Fibroblast of peridontal ligament (primary cell): ENCODE data around the gene VWCE.

ENCODE experiments used
- DNase-seq: peaks from one replicate; pipeline ENCODE4 v3.0.0-alpha.2; 2010; ENCODE audit errors: extremely low read depth

The VWCE gene

GRCh38 chr11:61327669-61328071 is 32.6 kb upstream of the VWCE start:
- peak; percentile 11 for DNase-seq

- DNase-seq: peak; percentile 23
Measured at GRCh38 chr11:61325649-61326414, 30.7 kb upstream of the VWCE start.

GRCh38 chr11:61315260-61315659 is 20.1 kb upstream of the VWCE start:
- no peak for DNase-seq

- no peak for DNase-seq
Measured at GRCh38 chr11:61310749-61311148, 15.6 kb upstream of the VWCE start.

GRCh38 chr11:61309739-61310138 is 14.6 kb upstream of the VWCE start:
- no peak for DNase-seq

GRCh38 chr11:61309141-61309540 is 14.0 kb upstream of the VWCE start:
- no peak for DNase-seq

- no peak for DNase-seq
Measured at GRCh38 chr11:61307354-61307753, 12.2 kb upstream of the VWCE start.

- no peak for DNase-seq
Measured at GRCh38 chr11:61306221-61306620, 11.1 kb upstream of the VWCE start.

- DNase-seq: no peak
Measured at GRCh38 chr11:61305417-61305816, 10.3 kb upstream of the VWCE start.

- DNase-seq: no peak
Measured at GRCh38 chr11:61303725-61304124, 8.6 kb upstream of the VWCE start.

- no peak for DNase-seq
Measured at GRCh38 chr11:61302550-61302949, 7.4 kb upstream of the VWCE start.

GRCh38 chr11:61298663-61299244 is 3.6 kb upstream of the VWCE start:
- peak; percentile 32 for DNase-seq

GRCh38 chr11:61297746-61298145 is 2.6 kb upstream of the VWCE start:
- peak; percentile 99 for DNase-seq

GRCh38 chr11:61297341-61297740 is 2.2 kb upstream of the VWCE start:
- no peak for DNase-seq

GRCh38 chr11:61295596-61295926 is 445 bp upstream of the VWCE start:
- DNase-seq: no peak

- DNase-seq: peak; percentile 62
Measured at GRCh38 chr11:61293867-61294716, 1.0 kb downstream of the VWCE start.

- DNase-seq: no peak
Measured at GRCh38 chr11:61292356-61292755, 2.8 kb downstream of the VWCE start.

- DNase-seq: no peak
Measured at GRCh38 chr11:61290905-61291690, 4.0 kb downstream of the VWCE start.

GRCh38 chr11:61287338-61287977 is 7.7 kb downstream of the VWCE start:
- no peak for DNase-seq

GRCh38 chr11:61283613-61284012 is 11.5 kb downstream of the VWCE start:
- no peak for DNase-seq

GRCh38 chr11:61281581-61282250 is 13.4 kb downstream of the VWCE start:
- no peak for DNase-seq
